Fibroblast of skin of right quadriceps (primary cell): ENCODE results near the gene CD300LB.
A peak's percentile ranks its signal among the peaks of the same experiment; 100 is the strongest.
"Not testable (repeated sequence)": the region's sequence is repeated elsewhere in the genome, so short reads cannot be mapped to it uniquely, and the experiment has no call there.

Experiments used
- DNase-seq: peaks from one replicate; pipeline ENCODE4 v3.0.0-alpha.2; 2013

CD300LB gene

DNA sequence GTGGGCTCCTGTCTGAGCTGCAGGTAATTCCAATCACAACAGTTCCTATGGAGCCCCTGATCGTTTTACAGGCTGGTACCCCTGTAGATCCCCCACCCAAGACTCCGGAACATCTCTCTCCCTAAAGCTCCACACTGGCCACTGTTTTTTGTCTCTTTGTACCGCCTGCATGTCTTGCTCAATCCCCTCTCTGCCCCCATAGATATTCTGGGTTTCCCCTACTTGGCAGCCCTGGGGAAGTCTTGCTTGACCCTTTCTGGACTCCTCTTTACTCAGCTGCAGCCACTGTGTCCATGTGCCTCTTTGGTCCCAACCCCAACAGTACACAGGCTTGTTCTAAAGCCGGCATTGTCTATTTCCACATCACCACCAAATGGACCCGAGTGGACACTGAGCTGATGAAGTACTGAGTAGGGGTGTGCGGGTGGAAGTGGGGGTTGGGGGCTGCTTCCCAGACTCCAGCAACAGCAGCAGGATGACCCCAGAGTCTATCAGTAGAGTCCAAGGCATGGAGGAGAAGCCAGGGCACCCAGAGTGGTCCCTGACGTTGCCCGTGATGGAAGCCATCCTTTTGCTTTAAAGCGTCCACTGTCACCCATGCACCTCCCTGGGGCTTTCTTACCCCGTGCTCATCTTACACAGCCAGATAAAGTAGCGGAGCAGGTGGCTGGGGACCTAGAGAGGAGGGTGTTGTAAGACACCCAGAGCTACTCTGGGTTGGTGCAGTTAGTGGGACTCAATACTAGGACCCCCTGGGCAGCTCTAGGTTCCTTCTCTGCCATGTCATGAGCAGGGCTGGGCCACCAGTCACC is 6.4 kb downstream of the CD300LB start:
- no peak for DNase-seq

- DNase-seq: no peak
Observed at GRCh38 chr17:74523308-74523707, 8.0 kb downstream of the CD300LB start.

GRCh38 chr17:74522381-74523105 is 8.7 kb downstream of the CD300LB start:
- DNase-seq: no peak

- DNase-seq: no peak
Observed at GRCh38 chr17:74521701-74522201, 9.5 kb downstream of the CD300LB start.

GRCh38 chr17:74520790-74521480 is 10.3 kb downstream of the CD300LB start:
- DNase-seq: no peak

DNA sequence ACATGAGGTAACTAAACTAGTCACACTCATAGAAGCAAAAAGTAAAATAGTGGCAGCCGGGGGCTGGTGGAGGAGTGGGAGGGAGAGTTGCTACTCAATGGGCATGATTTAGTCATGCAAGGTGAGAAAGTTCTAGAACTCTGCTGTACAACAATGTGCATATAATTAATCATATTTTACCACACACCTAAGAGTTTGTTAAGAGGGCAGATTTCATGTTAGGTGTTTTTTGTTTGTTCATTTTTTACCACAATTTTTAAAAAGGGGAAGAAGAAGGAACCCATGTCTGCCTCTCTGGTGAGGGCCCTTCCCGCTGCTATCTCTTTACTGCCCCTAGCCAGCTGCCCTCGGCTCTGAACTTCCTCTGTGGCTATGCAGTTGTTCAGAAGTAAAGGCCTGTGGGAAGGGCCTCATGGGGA is 11.2 kb downstream of the CD300LB start:
- no peak for DNase-seq

- DNase-seq: not testable (repeated sequence)
Observed at GRCh38 chr17:74518413-74518981, 12.8 kb downstream of the CD300LB start.

DNA sequence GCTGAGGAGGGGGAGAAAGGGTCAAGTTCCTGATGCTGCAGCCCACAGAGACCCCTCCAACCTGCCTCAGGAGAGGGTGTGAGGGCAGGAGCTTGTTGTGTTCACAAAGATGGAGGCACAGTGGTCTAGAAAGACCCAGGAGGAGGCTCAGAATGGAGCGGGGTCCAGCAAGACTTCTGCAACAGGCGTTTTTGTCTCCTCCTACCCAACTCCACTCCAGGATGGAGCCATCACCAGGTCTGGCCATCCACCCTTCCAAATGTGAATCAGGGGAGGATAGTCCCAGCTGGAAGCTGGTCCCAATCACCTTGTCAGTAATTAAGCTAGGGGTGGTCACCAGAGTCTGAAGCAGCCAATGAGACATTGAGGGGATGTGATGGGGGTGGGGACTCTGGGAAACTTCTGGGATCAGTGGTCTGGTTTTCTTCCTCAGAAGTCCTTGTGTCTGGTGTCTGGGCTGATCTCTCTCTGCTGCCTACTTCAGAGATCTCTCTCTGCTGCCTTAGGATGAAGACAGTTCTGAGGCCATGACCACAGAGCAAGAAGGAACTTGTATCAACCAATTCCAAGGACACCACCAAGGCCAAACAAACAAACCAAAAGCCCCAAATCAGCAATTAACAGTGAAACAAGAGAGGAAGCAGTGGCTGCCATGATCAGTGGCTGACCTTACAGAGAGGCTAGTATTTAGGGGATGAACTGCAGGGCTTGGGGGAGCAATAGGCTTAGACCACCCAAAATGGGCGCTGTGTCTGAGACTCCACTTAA is 14.5 kb downstream of the CD300LB start:
- no peak for DNase-seq

DNA sequence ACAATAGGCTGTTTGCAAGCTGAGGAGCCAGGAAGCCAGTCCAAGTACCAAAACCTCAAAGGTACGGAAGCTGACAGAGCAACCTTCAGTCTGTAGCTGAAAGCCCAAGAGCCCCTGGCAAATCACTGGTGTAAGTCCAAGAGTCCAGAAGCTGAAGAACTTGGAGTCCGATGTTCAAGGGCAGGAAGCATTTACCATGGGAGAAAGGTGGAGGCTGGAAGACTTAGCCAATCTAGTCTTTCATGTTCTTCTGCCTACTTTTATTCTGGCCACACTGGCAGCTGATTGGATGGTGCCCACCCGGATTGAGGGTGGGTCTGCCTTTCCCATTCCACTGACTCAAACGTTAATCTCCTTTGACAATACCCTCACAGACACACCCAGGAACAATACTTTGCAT is 15.3 kb downstream of the CD300LB start:
- no peak for DNase-seq

DNA sequence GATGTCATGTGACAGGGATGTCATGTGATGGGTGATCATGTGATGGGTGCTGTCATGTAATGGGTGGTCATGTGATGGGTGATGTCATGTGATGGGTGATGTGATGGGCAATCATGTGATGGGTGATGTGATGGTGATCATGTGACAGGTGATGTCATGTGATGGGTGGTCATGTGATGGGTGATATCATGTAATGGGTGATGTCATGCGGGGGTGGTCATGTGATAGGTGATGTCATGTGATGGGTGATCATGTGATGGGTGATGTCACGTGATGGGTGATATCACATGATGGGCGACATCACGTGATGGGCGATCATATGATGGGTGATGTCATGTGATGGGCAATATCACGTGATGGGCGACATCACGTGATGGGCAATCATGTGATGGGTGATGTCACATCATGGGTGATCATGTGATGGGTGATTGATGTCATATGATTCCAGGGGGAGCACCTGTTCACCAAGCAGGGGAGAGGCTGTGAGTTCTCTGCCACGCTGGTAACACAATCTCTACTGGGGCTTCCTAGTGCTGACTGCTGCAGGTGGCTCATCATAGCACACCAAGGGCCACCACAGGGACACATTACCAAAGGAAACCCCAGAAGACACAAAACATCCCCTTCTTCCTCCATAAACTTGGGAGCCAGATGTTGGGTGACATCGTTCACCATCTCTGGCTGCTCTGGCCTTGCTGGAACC is 16.5 kb downstream of the CD300LB start:
- DNase-seq: no peak

GRCh38 chr17:74513987-74514631 is 17.2 kb downstream of the CD300LB start:
- DNase-seq: peak; percentile 42

DNA sequence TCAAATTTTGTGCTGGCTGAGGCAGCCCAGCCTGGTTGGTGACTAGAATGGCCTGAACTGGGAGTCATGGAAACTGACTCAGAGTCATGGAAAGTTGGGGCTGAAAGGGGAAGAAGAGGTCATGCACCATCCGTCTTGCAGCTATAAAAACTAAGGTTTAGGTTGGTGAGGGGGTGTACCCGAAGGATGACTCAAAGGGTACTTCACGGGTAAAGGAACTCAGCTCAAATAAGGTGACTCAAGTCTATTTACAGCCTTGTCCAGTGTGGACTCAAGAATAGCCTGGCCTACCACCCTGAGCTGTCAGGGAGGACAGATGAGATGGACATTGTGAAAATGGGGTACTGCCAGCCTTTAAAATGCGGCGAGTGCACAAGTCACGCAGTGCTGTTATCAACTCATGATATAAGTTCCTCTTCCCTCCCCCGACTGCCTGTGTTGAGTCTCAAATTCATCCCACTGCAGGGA is 18.6 kb downstream of the CD300LB start:
- DNase-seq: no peak

- DNase-seq: no peak
Observed at GRCh38 chr17:74512036-74512435, 19.2 kb downstream of the CD300LB start.

DNA sequence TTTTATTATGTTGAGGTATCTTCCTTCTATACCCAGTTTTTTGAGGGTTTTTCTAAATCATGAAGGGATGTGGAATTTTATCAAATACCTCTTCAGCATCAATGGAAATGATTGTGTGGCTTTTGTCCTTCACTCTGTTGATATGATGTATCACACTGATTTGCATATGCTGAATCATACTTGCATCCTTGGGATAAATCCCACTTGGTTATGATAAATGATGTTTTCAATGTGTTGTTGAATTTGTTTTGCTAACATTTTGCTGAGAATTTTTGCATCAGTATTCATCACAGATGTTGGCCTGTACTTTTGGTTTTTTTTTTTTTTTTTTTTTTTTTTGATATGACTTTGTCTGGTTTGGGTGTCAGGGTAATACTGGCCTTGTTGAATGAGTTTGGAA is 23.1 kb downstream of the CD300LB start:
- DNase-seq: no peak

DNA sequence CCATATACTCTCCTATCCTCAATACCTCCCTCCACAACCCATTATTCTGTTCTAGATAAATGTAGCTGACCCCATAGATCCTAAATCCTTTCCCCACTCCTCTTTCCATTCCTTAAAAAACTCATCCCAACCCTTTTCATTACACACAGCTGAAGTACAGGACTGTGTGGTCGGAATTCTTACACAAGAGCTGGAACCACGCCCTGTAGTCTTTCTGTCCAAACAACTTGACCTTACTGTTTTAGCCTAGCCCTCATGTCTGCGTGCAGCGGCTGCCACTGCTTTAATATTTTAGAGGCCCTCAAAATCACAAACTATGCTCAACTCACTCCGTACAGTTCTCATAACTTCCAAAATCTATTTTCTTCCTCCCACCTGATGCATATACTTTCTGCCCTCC is 27.3 kb downstream of the CD300LB start:
- DNase-seq: not testable (repeated sequence)

DNA sequence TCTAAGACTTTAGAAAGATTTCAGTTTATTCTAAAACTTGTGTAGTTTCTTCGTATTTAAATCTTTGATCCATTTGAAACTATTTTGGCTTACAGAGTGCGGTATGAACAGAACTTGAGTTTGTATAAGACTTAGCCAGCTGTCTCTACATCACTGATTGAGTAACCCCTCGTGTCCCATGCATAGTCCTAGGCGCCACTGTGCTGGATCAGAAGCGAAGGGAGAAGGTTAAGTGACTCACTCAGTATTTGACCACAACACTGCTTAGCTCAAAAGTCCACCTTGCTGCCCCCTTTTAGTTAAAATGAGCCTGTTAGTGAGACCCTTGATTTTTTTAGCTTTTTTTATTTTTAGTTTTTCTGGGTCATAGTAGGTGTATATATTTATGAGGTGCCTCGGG is 28.4 kb downstream of the CD300LB start:
- DNase-seq: no peak

- no peak for DNase-seq
Observed at GRCh38 chr17:74499992-74500391, 31.3 kb downstream of the CD300LB start.

DNA sequence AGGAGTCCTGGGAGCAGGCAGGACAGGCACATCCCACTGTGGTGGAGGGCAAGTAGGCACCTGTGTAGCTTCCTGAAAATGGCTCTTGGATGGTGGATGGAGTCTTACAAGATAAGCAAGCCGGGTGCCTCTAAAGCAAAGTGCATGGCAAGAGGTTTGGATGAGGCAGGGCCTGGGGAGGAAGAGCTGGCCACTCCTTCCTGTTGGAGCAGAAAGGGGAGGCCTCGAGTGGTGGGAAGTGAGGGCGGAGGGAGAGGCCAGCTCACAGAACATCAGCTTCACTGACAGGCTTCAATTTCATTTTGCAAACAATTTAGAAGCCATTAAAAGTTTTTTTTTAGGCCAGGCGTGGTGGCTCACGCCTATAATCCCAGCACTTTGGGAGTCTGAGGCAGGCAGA is 33.8 kb downstream of the CD300LB start:
- DNase-seq: no peak

- DNase-seq: peak; percentile 36
Observed at GRCh38 chr17:74493331-74493833, 37.9 kb downstream of the CD300LB start.

DNA sequence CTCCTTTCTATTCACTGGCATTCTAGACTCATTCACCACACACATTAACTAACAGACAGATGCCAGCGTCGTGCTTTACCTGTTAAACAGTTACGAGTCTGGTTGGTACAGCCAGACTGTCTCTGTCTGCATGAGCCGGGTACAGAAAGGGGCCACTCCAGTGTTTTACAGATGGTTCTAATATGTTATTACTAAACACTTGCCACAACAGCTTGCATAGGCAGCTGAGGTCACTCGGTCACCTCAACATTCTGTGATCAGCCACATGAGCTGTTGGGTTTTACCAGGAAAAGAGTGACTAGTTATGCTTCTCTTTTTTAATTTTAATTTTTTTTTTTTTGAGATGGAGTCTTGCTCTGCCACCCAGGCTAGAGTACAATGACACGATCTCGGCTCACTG is 39.6 kb downstream of the CD300LB start:
- no peak for DNase-seq

- no peak for DNase-seq
Observed at GRCh38 chr17:74490716-74491115, 40.6 kb downstream of the CD300LB start.
